H1 (cell line): ENCODE measurements around the gene SLC15A1. TPM values are rescaled to one million over a fixed set of nuclear protein-coding genes. Genes with fewer than 3 reads are reported as not detected.

ENCODE experiments used
- CTCF ChIA-PET: fragments of 300-600 bp; sonication (Branson Sonifier 250); formaldehyde crosslinking; loops from one replicate; lab custom pipeline; 2021; ENCODE audit not compliant: partially characterized antibody; lab: Charles Lee
- POLR2A ChIA-PET: fragments of 300-600 bp; sonication (Branson Sonifier 250); formaldehyde crosslinking; loops from one replicate; lab custom pipeline; 2021; ENCODE audit warnings: inconsistent platforms; ENCODE audit not compliant: partially characterized antibody; lab: Charles Lee
- DNase-seq, 2 experiments: peaks; one replicate each; pipeline versions ENCODE4 v3.0.0 to v3.0.0-alpha.2; 2010 to 2022; ENCODE audit warnings: low spot score in 2 of 2, low read depth in 1 of 2, mixed read lengths in 1 of 2
- FAIRE-seq: peaks from 2 replicates; lab custom pipeline; 2011; peaks lifted over from hg19 to GRCh38; lab: Jason Lieb, UNC
- H2AFZ ChIP-seq: 2 replicates; pipeline ENCODE4 v1.8.1; 2012; ENCODE audit warnings: low read length, inconsistent platforms
- H2AK5ac ChIP-seq: 2 replicates; pipeline ENCODE4 v1.6.1; 2013; ENCODE audit warnings: low read depth, low read length
- H2BK120ac ChIP-seq: replicated peaks from 2 replicates; pipeline ENCODE3; 2013; ENCODE audit warnings: low read depth, low read length, inconsistent platforms
- H2BK12ac ChIP-seq: 2 replicates; pipeline ENCODE4 v1.6.1; 2013; ENCODE audit warnings: low read depth, low read length
- H2BK15ac ChIP-seq: 2 replicates; pipeline ENCODE4 v1.6.1; 2013; ENCODE audit warnings: low read length
- H2BK20ac ChIP-seq: 2 replicates; pipeline ENCODE4 v1.6.1; 2013; ENCODE audit warnings: low read length
- H2BK5ac ChIP-seq: 2 replicates; pipeline ENCODE4 v1.6.1; 2013; ENCODE audit warnings: low read depth, low read length
- H3K14ac ChIP-seq: 2 replicates; pipeline ENCODE4 v1.6.1; 2013; ENCODE audit warnings: inconsistent platforms; ENCODE audit not compliant: insufficient read length
- H3K18ac ChIP-seq: 2 replicates; pipeline ENCODE4 v1.6.1; 2013; ENCODE audit warnings: low read length; ENCODE audit errors: extremely low read depth
- H3K23ac ChIP-seq: 2 replicates; pipeline ENCODE4 v1.6.1; 2013; ENCODE audit warnings: inconsistent platforms; ENCODE audit not compliant: insufficient read length
- H3K23me2 ChIP-seq: 2 replicates; pipeline ENCODE4 v1.6.1; 2013; ENCODE audit warnings: low read depth, low read length
- H3K27ac ChIP-seq: 2 replicates; pipeline ENCODE4 v1.6.1; 2011; ENCODE audit warnings: low read depth, low read length, inconsistent platforms
- H3K27me3 ChIP-seq, 4 experiments: replicated peaks in 1 of 4; 1 replicate in 1 of 4; 2 replicates in 3 of 4; pipeline versions ENCODE4 v1.6.1 to v1.8.1; 2011 to 2013; ENCODE audit warnings: low read length in 3 of 4, mild to moderate bottlenecking in 3 of 4, inconsistent platforms in 2 of 4, mixed read lengths in 2 of 4, moderate library complexity in 1 of 4; ENCODE audit not compliant: control insufficient read depth in 3 of 4, insufficient read depth in 3 of 4; ENCODE audit errors: extremely low read depth in 1 of 4
- H3K36me3 ChIP-seq, 4 experiments: 2 replicates each; pipeline versions ENCODE4 v1.6.1 to v1.8.1; 2011 to 2013; ENCODE audit warnings: mild to moderate bottlenecking in 4 of 4, low read length in 3 of 4, moderate library complexity in 2 of 4, control low read depth in 1 of 4, inconsistent platforms in 1 of 4; ENCODE audit not compliant: insufficient read depth in 4 of 4, control insufficient read depth in 2 of 4
- H3K4ac ChIP-seq: replicated peaks from 2 replicates; pipeline ENCODE3; 2013; ENCODE audit warnings: low read length, low read depth, mixed read lengths, inconsistent platforms; ENCODE audit not compliant: insufficient read length
- H3K4me1 ChIP-seq, 4 experiments: replicated peaks in 1 of 4; 1 replicate in 1 of 4; 2 replicates in 3 of 4; pipeline versions ENCODE4 v1.6.1 to v1.8.1; 2011 to 2013; ENCODE audit warnings: low read length in 3 of 4, inconsistent platforms in 2 of 4, mixed read lengths in 1 of 4; ENCODE audit not compliant: insufficient read depth in 4 of 4, control insufficient read depth in 3 of 4
- H3K4me2 ChIP-seq, 2 experiments: 2 replicates each; pipeline versions ENCODE4 v1.6.1 to v1.8.1; 2011 to 2013; ENCODE audit warnings: low read depth in 2 of 2, low read length in 2 of 2, control low read depth in 1 of 2, inconsistent platforms in 1 of 2, mild to moderate bottlenecking in 1 of 2; ENCODE audit not compliant: insufficient read depth in 1 of 2
- H3K4me3 ChIP-seq, 4 experiments: fragments of 200-600, 300-600 bp in 1 of 4; sonication (generic), shearing (Covaris generic), sonication (Bioruptor Twin) in 1 of 4; 2 replicates each; pipeline versions ENCODE4 v1.5.1 to v1.8.1; 2011 to 2016; ENCODE audit warnings: low read length in 4 of 4, low read depth in 3 of 4, control low read depth in 2 of 4, inconsistent platforms in 2 of 4, mild to moderate bottlenecking in 2 of 4, mixed read lengths in 1 of 4, moderate library complexity in 1 of 4; ENCODE audit not compliant: insufficient read depth in 2 of 4; ENCODE audit errors: extremely low read depth in 1 of 4
- H3K56ac ChIP-seq: replicated peaks from 2 replicates; pipeline ENCODE3; 2013; ENCODE audit warnings: low read depth, mild to moderate bottlenecking, mixed read lengths, low read length, inconsistent platforms; ENCODE audit not compliant: insufficient read length
- H3K79me1 ChIP-seq: 2 replicates; pipeline ENCODE4 v1.6.1; 2013; ENCODE audit warnings: low read depth, low read length, control low read depth
- H3K79me2 ChIP-seq, 2 experiments: 2 replicates each; pipeline versions ENCODE4 v1.6.1 to v1.8.1; 2012 to 2013; ENCODE audit warnings: low read length in 2 of 2, mild to moderate bottlenecking in 2 of 2, inconsistent platforms in 1 of 2; ENCODE audit not compliant: insufficient read depth in 2 of 2, control insufficient read depth in 1 of 2
- H3K9ac ChIP-seq, 4 experiments: replicated peaks in 1 of 4; 1 replicate in 1 of 4; 2 replicates in 3 of 4; pipeline versions ENCODE4 v1.6.1 to v1.8.1; 2011 to 2013; ENCODE audit warnings: low read depth in 3 of 4, low read length in 3 of 4, control low read depth in 2 of 4, mild to moderate bottlenecking in 2 of 4, moderate library complexity in 2 of 4, inconsistent platforms in 1 of 4; ENCODE audit errors: extremely low read depth in 1 of 4
- H3K9me3 ChIP-seq, 2 experiments: 2 replicates each; pipeline versions ENCODE4 v1.6.1 to v1.8.1; 2012 to 2013; ENCODE audit warnings: mild to moderate bottlenecking in 2 of 2, moderate library complexity in 2 of 2, control low read depth in 1 of 2, inconsistent platforms in 1 of 2, low read depth in 1 of 2, low read length in 1 of 2, mixed read lengths in 1 of 2; ENCODE audit not compliant: insufficient read depth in 2 of 2
- H4K20me1 ChIP-seq, 2 experiments: replicated peaks in 1 of 2; 2 replicates each; pipeline versions ENCODE3 to v1.8.1; 2011 to 2013; ENCODE audit warnings: inconsistent platforms in 2 of 2, low read length in 2 of 2, mild to moderate bottlenecking in 1 of 2; ENCODE audit not compliant: insufficient read depth in 2 of 2, control insufficient read depth in 1 of 2
- H4K5ac ChIP-seq: 2 replicates; pipeline ENCODE4 v1.6.1; 2013; ENCODE audit warnings: low read length, low read depth, mixed read lengths, inconsistent platforms; ENCODE audit not compliant: insufficient read length
- H4K8ac ChIP-seq: 2 replicates; pipeline ENCODE4 v1.8.0; 2013; ENCODE audit warnings: mild to moderate bottlenecking, moderate library complexity, low read length, inconsistent platforms; ENCODE audit not compliant: insufficient read depth; ENCODE audit errors: extremely low read depth
- H4K91ac ChIP-seq: replicated peaks from 2 replicates; pipeline ENCODE3; 2013; ENCODE audit warnings: low read length, mixed read lengths, inconsistent platforms; ENCODE audit not compliant: insufficient read length
- BCL11A ChIP-seq, 2 experiments: IDR thresholded peaks; one replicate each; pipeline ENCODE4 v1.6.1; 2011; ENCODE audit warnings: low read depth in 2 of 2, low read length in 2 of 2, mild to moderate bottlenecking in 2 of 2
- FOSL1 ChIP-seq: IDR thresholded peaks from 2 replicates; pipeline ENCODE4 v1.6.1; 2011; ENCODE audit warnings: mild to moderate bottlenecking, low read depth, low read length, moderate library complexity; ENCODE audit not compliant: insufficient read depth
- MAFK ChIP-seq: IDR thresholded peaks from 2 replicates; pipeline ENCODE4 v1.6.1; 2012; ENCODE audit warnings: low read depth, mild to moderate bottlenecking, improper control_type of control experiment, low read length
- NRF1 ChIP-seq: IDR thresholded peaks from 2 replicates; pipeline ENCODE4 v1.6.1; 2011; ENCODE audit warnings: mild to moderate bottlenecking, low read depth, low read length, improper control_type of control experiment
- POLR2AphosphoS5 ChIP-seq: IDR thresholded peaks from 2 replicates; pipeline ENCODE4 v1.6.1; 2011; ENCODE audit warnings: low read depth, low read length
- POU5F1 ChIP-seq: IDR thresholded peaks from 2 replicates; pipeline ENCODE4 v1.6.1; 2011; ENCODE audit warnings: low read depth, mild to moderate bottlenecking, low read length, moderate library complexity
- RBBP5 ChIP-seq: IDR thresholded peaks from 2 replicates; pipeline ENCODE4 v1.7.1; 2012; ENCODE audit warnings: low read depth, mild to moderate bottlenecking, inconsistent platforms, low read length, moderate library complexity, borderline replicate concordance
- RFX5 ChIP-seq: IDR thresholded peaks from 2 replicates; pipeline ENCODE4 v1.6.1; 2011; ENCODE audit warnings: low read depth, low read length, improper control_type of control experiment, borderline replicate concordance
- SP2 ChIP-seq: IDR thresholded peaks from 2 replicates; pipeline ENCODE4 v1.6.1; 2012; ENCODE audit warnings: mild to moderate bottlenecking, low read length, inconsistent platforms
- ZNF274 ChIP-seq: IDR thresholded peaks from 2 replicates; pipeline ENCODE4 v1.7.0; 2012; ENCODE audit warnings: low read length, borderline replicate concordance; ENCODE audit errors: extremely low read depth
- WGBS, 2 experiments: shearing (Covaris generic) in 1 of 2; methylation state at CpG; one replicate each; pipeline versions ENCODE4 v1.1.6 to v1.1.7; 2013 to 2015; ENCODE audit warnings: low lambda C conversion rate in 2 of 2, mixed read lengths in 2 of 2, inconsistent platforms in 1 of 2, low coverage in 1 of 2, missing lambda C conversion rate in 1 of 2; ENCODE audit not compliant: insufficient replicate concordance in 2 of 2, insufficient coverage in 1 of 2, insufficient read length in 1 of 2; ENCODE audit errors: extremely low coverage in 1 of 2, missing lambda C conversion rate in 1 of 2; 5-methylcytosine and 5-hydroxymethylcytosine counted together
- polyA plus RNA-seq, 7 experiments: library from polyadenylated mRNA; depleted of rRNA in 3 of 7; stranded (reverse) in 5 of 7; unstranded in 2 of 7; fragments of >200 nt in 5 of 7; fragments of 200-250 nt in 2 of 7; gene quantifications; 1 replicate in 5 of 7; 2 replicates in 1 of 7; 4 replicates in 1 of 7; pipeline versions ENCODE4 v1.2.1 to v1.2.3, GENCODE V29; 2011 to 2013; ENCODE audit warnings: missing spikeins in 2 of 7, mixed read lengths in 2 of 7
- total RNA-seq: library from RNA; stranded (reverse); fragmentation: NEBNext Ultra II Directional; extraction: Animal tissue kit (Norgen Biotek cat#: 25700); gene quantifications from 2 replicates; pipeline ENCODE4 v1.2.1, GENCODE V29; 2021

Gene SLC15A1
- total and polyA plus RNA-seq, 2 of the 8 experiments (the other 6 are each of a cell fraction or from before 2014, with no cell fraction given) = 1.3 to 2.4 TPM

DNA sequence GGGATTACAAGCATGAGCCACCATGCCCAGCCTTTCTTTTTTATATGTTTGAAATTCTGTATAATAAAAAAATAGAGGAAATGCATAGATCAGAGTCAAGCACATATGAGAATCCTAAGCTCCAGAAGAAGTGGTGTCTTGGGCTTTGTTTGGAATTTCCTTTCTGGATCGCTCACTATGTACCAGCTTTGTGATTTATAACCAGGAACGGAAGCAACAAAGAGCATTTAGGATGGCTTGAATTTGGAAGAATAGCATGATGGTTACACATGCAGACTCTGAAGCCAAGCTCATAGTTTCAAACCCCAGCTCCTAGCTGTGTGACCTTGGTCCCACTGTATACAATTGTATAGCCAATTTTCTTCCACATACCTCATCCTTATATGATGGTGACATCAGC is 28.0 kb upstream of the SLC15A1 start:
- CTCF ChIA-PET = no interaction called here
- WGBS, 2 experiments = 90% methylated on average over 2 of the region's 2 CpGs; no CpG with 5 or more reads in 1 of the 2 experiments
- FAIRE-seq = no peak

More for the DNA sequence above, 28.0 kb upstream of the SLC15A1 start:
- Histone ChIP-seq H3K27ac (no peak overlapping the region), H4K8ac (no peak overlapping the region), H3K79me2 (no peaks in the 10 kb centered on the region), H3K27me3 (no peaks in the 10 kb centered on the region), H3K36me3 (no peaks in the 10 kb centered on the region), H2BK20ac (no peak overlapping the region), H3K23ac (no peak overlapping the region), H3K9ac (no peak overlapping the region; a peak in 1 of 7 replicates), H3K23me2 (no peaks in the 10 kb centered on the region; the same call in 1 of the 2 replicates), H3K79me1 (no peaks in the 10 kb centered on the region), H4K20me1 (no peaks in the 10 kb centered on the region), H2AFZ (no peak overlapping the region), H3K4me3 (no peak overlapping the region), H2BK5ac (no peak overlapping the region), H2BK15ac (no peak overlapping the region), H3K18ac (no peak overlapping the region), H3K56ac (no peak overlapping the region), H2BK12ac (no peak overlapping the region), H3K4me2 (no peak overlapping the region), H3K9me3 (no peaks in the 10 kb centered on the region), H2AK5ac (no peak overlapping the region), H3K4ac (no peak overlapping the region), H4K5ac (no peak overlapping the region), H4K91ac (no peak overlapping the region), H2BK120ac (no peak overlapping the region), H3K4me1 (no peaks in the 10 kb centered on the region; a peak in 1 of 7 replicates), H3K14ac (no peak overlapping the region)
- POLR2A ChIA-PET = no interaction called here
- TF ChIP-seq SP2 (no peak), NRF1 (no peak), POLR2AphosphoS5 (no peak), MAFK (no peak), FOSL1 (no peak), RFX5 (no peak), RBBP5 (no peak), ZNF274 (no peak), POU5F1 (no peak), BCL11A (IDR thresholded peaks at IDR 0.05; ENCODE audit: low read depth in 2 of 2, low read length in 2 of 2) (no peak)
- no peak for DNase-seq
